Stimulated activated CD8-positive, alpha-beta memory T cell treated with anti-CD3 and anti-CD28 coated beads, Interleukin-12 subunit alpha, Interleukin-12 subunit beta, amount 100 ng/mL, for 4 hours (primary cell): ENCODE measurements around the gene PNKD.

ENCODE experiments used
- DNase-seq: peaks from one replicate; pipeline ENCODE4 v3.0.0-alpha.2; 2020; ENCODE audit warnings: low read depth

The PNKD gene

GRCh38 chr2:218341381-218341780, 71.1 kb downstream of the PNKD start:
- DNase-seq: no peak

- no peak for DNase-seq
These were observed 72.5 kb downstream of the PNKD start for GRCh38 chr2:218342837-218343236.

GRCh38 chr2:218343591-218343990, 73.3 kb downstream of the PNKD start:
- no peak for DNase-seq

GRCh38 chr2:218344090-218344754, 73.9 kb downstream of the PNKD start:
- DNase-seq: no peak

GRCh38 chr2:218344755-218345417, 74.6 kb downstream of the PNKD start:
- no peak for DNase-seq

GRCh38 chr2:218345491-218346236, 75.3 kb downstream of the PNKD start:
- DNase-seq: no peak

- DNase-seq: no peak
These were observed 76.9 kb downstream of the PNKD start for GRCh38 chr2:218347172-218347571.

- DNase-seq: no peak
These were observed 83.7 kb downstream of the PNKD start for GRCh38 chr2:218354045-218354444.

GRCh38 chr2:218354850-218355443, 84.6 kb downstream of the PNKD start:
- no peak for DNase-seq

GRCh38 chr2:218357236-218358177, 87.2 kb downstream of the PNKD start:
- no peak for DNase-seq

- DNase-seq: no peak
These were observed 90.1 kb downstream of the PNKD start for GRCh38 chr2:218360453-218360852.

- no peak for DNase-seq
These were observed 92.3 kb downstream of the PNKD start for GRCh38 chr2:218362606-218363005.

- no peak for DNase-seq
These were observed 93.4 kb downstream of the PNKD start for GRCh38 chr2:218363736-218364135.

GRCh38 chr2:218364196-218364595, 93.9 kb downstream of the PNKD start:
- DNase-seq: no peak

- DNase-seq: no peak
These were observed 96.5 kb downstream of the PNKD start for GRCh38 chr2:218366621-218367414.

- peak; percentile 65 for DNase-seq
These were observed 97.3 kb downstream of the PNKD start for GRCh38 chr2:218367415-218368149.

- no peak for DNase-seq
These were observed 97.8 kb downstream of the PNKD start for GRCh38 chr2:218368150-218368528.

GRCh38 chr2:218368621-218369153, 98.4 kb downstream of the PNKD start:
- DNase-seq: no peak

GRCh38 chr2:218369330-218369729, 99.0 kb downstream of the PNKD start:
- DNase-seq: no peak
